Neural cell (in vitro differentiated cells): ENCODE measurements around the gene BCL11B. TPM values are rescaled to one million over a fixed set of nuclear protein-coding genes. Genes with fewer than 3 reads are reported as not detected.

Experiments
- H2AFZ ChIP-seq: fragments of 200-600, 300-800 bp; sonication (generic), shearing (Covaris generic); 2 replicates; pipeline ENCODE4 v1.6.0; 2014; ENCODE audit warnings: low read depth, mild to moderate bottlenecking, antibody characterized with exemption, low read length, moderate library complexity
- H3F3A ChIP-seq: fragments of 200-600 bp; shearing (Covaris generic); 2 replicates; pipeline ENCODE4 v1.6.1; 2016; ENCODE audit warnings: mild to moderate bottlenecking, moderate library complexity, mixed read lengths, antibody characterized with exemption, low read length; ENCODE audit not compliant: insufficient read depth, poor library complexity, severe bottlenecking
- H3K27ac ChIP-seq: fragments of 200-600, 300-800 bp; sonication (generic), shearing (Covaris generic); 2 replicates; pipeline ENCODE4 v1.5.1; 2014; ENCODE audit warnings: mild to moderate bottlenecking, low read length, moderate library complexity
- H3K27me3 ChIP-seq: fragments of 300-800, 200-600 bp; sonication (generic), shearing (Covaris generic); 2 replicates; pipeline ENCODE4 v1.6.0; 2014; ENCODE audit warnings: mild to moderate bottlenecking, low read depth, low read length, moderate library complexity; ENCODE audit not compliant: insufficient read depth
- H3K36me3 ChIP-seq: fragments of 300-800, 200-600 bp; sonication (generic), shearing (Covaris generic); 2 replicates; pipeline ENCODE4 v1.5.1; 2014; ENCODE audit warnings: mild to moderate bottlenecking, antibody characterized with exemption, low read length, moderate library complexity; ENCODE audit not compliant: insufficient read depth
- H3K4me2 ChIP-seq: fragments of 300-800, 200-600 bp; sonication (generic), shearing (Covaris generic); 2 replicates; pipeline ENCODE4 v1.6.0; 2014; ENCODE audit warnings: mild to moderate bottlenecking, low read length
- H3K4me3 ChIP-seq: fragments of 300-800, 200-600 bp; sonication (generic), shearing (Covaris generic); 2 replicates; pipeline ENCODE4 v1.5.1; 2014; ENCODE audit warnings: mild to moderate bottlenecking, low read length, moderate library complexity
- H3K79me2 ChIP-seq: fragments of 200-600 bp; shearing (Covaris generic); replicated peaks from 2 replicates; pipeline ENCODE4 v1.6.0; 2014; ENCODE audit warnings: mild to moderate bottlenecking, low read length, moderate library complexity; ENCODE audit not compliant: insufficient read depth
- H3K9ac ChIP-seq: fragments of 300-800, 200-600 bp; sonication (generic), shearing (Covaris generic); 2 replicates; pipeline ENCODE4 v1.6.1; 2016; ENCODE audit warnings: mild to moderate bottlenecking, low read length, mixed read lengths
- H3K9me2 ChIP-seq: fragments of 200-600 bp; shearing (Covaris generic); 2 replicates; pipeline ENCODE4 v1.6.1; 2016; ENCODE audit warnings: mild to moderate bottlenecking, low read length, mixed read lengths; ENCODE audit not compliant: insufficient read depth
- H3K9me3 ChIP-seq: fragments of 200-600, 300-800 bp; sonication (generic), shearing (Covaris generic); 2 replicates; pipeline ENCODE4 v1.6.1; 2016; ENCODE audit warnings: mild to moderate bottlenecking, mixed run types, low read length, moderate library complexity, mixed read lengths
- H4K20me1 ChIP-seq: fragments of 200-600 bp; shearing (Covaris generic); 2 replicates; pipeline ENCODE4 v1.6.1; 2016; ENCODE audit warnings: mild to moderate bottlenecking, mixed run types; ENCODE audit not compliant: insufficient read depth
- CTCF ChIP-seq: fragments of 450-650 bp; IDR thresholded peaks from 2 replicates; pipeline ENCODE4 v1.5.1; 2014; ENCODE audit warnings: antibody characterized with exemption, mild to moderate bottlenecking, moderate library complexity; ENCODE audit not compliant: poor library complexity, severe bottlenecking
- EP300 ChIP-seq: fragments of 450-650 bp; conservative IDR thresholded peaks from 2 replicates; pipeline ENCODE4 v1.6.1; 2014; ENCODE audit warnings: antibody characterized with exemption, mild to moderate bottlenecking, moderate library complexity; ENCODE audit not compliant: poor library complexity, severe bottlenecking
- EZH2 ChIP-seq: fragments of 200-600, 300-800 bp; shearing (Covaris generic), sonication (generic); IDR thresholded peaks from 2 replicates; pipeline ENCODE4 v1.6.1; 2014; ENCODE audit warnings: antibody characterized with exemption, low read length, borderline replicate concordance, mild to moderate bottlenecking; ENCODE audit not compliant: insufficient read depth, poor library complexity, severe bottlenecking
- MXI1 ChIP-seq: fragments of 450-650 bp; conservative IDR thresholded peaks from 2 replicates; pipeline ENCODE4 v1.6.1; 2014; ENCODE audit warnings: antibody characterized with exemption, mild to moderate bottlenecking; ENCODE audit not compliant: poor library complexity, severe bottlenecking
- POLR2AphosphoS5 ChIP-seq: IDR thresholded peaks from 2 replicates; pipeline ENCODE4 v1.6.1; 2012
- RAD21 ChIP-seq: fragments of 450-650 bp; conservative IDR thresholded peaks from 2 replicates; pipeline ENCODE4 v1.6.1; 2014; ENCODE audit warnings: antibody characterized with exemption, mild to moderate bottlenecking, moderate library complexity
- REST ChIP-seq: IDR thresholded peaks from 2 replicates; pipeline ENCODE4 v1.6.1; 2012; ENCODE audit warnings: borderline replicate concordance
- SMC3 ChIP-seq: fragments of 450-650 bp; conservative IDR thresholded peaks from 2 replicates; pipeline ENCODE4 v1.6.1; 2014; ENCODE audit warnings: antibody characterized with exemption, mild to moderate bottlenecking, moderate library complexity; ENCODE audit not compliant: poor library complexity
- TAF1 ChIP-seq: IDR thresholded peaks from 2 replicates; pipeline ENCODE4 v1.6.1; 2012; ENCODE audit warnings: low read depth
- polyA plus RNA-seq: library from polyadenylated mRNA; depleted of rRNA; stranded (reverse); fragments of >200 nt; gene quantifications from 2 replicates; pipeline ENCODE4 v1.2.3, GENCODE V29; 2014

The BCL11B gene
- polyA plus RNA-seq, 1 donor from 2014 or later, result 104 TPM

- Histone ChIP-seq H3K27ac (no peak overlapping the region), H3K4me3 (no peak overlapping the region), H3K9ac (no peak overlapping the region), H4K20me1 (no peaks in the 10 kb centered on the region), H3K9me2 (no peaks in the 10 kb centered on the region), H3K9me3 (no peaks in the 10 kb centered on the region), H3F3A (no peaks in the 10 kb centered on the region), H2AFZ (no peak overlapping the region), H3K27me3 (no peaks in the 10 kb centered on the region), H3K79me2 (no peaks in the 10 kb centered on the region), H3K4me2 (no peak overlapping the region), H3K36me3 (no peaks in the 10 kb centered on the region)
- TF ChIP-seq RAD21 (no peak), MXI1 (no peak), TAF1 (no peak), POLR2AphosphoS5 (no peak), REST (no peak), EZH2 (no peak), EP300 (no peak), CTCF (no peak), SMC3 (no peak)
These were observed 123.0 kb downstream of the BCL11B start for GRCh38 chr14:99148861-99149610.

GRCh38 chr14:99148131-99148530, 123.9 kb downstream of the BCL11B start:
- Histone ChIP-seq H4K20me1 (no peaks in the 10 kb centered on the region), H3K36me3 (no peaks in the 10 kb centered on the region), H3K27ac (no peak overlapping the region), H3K4me3 (no peak overlapping the region), H3K4me2 (no peak overlapping the region), H3K27me3 (no peaks in the 10 kb centered on the region), H3K9ac (no peak overlapping the region), H3K9me2 (no peaks in the 10 kb centered on the region), H3K79me2 (no peaks in the 10 kb centered on the region), H3F3A (no peaks in the 10 kb centered on the region), H3K9me3 (no peaks in the 10 kb centered on the region), H2AFZ (no peak overlapping the region)
- TF ChIP-seq POLR2AphosphoS5 (no peak), EP300 (no peak), MXI1 (no peak), CTCF (no peak), TAF1 (no peak), RAD21 (no peak), EZH2 (no peak), REST (no peak), SMC3 (no peak)
